SU-DHL-6 (cell line): ENCODE results near the gene TMEM143.

Experiments used
- EZH2phosphoT487 ChIP-seq: fragments of 200-600 bp; sonication (generic), shearing (Covaris generic); conservative IDR thresholded peaks from 2 replicates; pipeline ENCODE4 v1.6.1; 2018; ENCODE audit warnings: mild to moderate bottlenecking, antibody characterized with exemption, low read length, moderate library complexity, mixed read lengths
- TF ChIP-seq, protein P1 (sequence below): fragments of 200-600 bp; sonication (generic); IDR thresholded peaks from one replicate; pipeline ENCODE4 v1.5.1; 2017; ENCODE audit warnings: antibody characterized with exemption, mild to moderate bottlenecking, low read length, moderate library complexity; ENCODE audit not compliant: insufficient read depth, poor library complexity, severe bottlenecking

DNA sequence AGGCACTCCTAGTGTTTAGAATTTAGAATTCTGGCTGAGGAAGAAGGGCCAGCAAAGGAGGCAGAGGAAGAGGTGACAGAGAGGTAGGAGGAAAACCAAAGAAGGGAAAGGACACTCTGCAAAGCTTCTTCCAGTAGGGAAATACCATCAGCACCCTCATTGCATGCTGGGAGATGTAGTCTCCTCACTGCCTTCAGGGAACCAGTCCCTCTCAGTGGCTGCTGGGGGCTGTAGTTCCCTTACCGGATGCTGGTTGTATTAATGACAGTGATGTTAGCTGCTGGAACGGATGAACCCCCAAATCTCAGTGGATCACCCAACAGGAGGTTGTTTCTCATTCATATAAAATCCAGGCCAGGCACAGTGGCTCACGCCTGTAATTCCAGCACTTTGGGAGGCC lies 39.9 kb upstream of the TMEM143 start:
- TF ChIP-seq, protein P1, sequence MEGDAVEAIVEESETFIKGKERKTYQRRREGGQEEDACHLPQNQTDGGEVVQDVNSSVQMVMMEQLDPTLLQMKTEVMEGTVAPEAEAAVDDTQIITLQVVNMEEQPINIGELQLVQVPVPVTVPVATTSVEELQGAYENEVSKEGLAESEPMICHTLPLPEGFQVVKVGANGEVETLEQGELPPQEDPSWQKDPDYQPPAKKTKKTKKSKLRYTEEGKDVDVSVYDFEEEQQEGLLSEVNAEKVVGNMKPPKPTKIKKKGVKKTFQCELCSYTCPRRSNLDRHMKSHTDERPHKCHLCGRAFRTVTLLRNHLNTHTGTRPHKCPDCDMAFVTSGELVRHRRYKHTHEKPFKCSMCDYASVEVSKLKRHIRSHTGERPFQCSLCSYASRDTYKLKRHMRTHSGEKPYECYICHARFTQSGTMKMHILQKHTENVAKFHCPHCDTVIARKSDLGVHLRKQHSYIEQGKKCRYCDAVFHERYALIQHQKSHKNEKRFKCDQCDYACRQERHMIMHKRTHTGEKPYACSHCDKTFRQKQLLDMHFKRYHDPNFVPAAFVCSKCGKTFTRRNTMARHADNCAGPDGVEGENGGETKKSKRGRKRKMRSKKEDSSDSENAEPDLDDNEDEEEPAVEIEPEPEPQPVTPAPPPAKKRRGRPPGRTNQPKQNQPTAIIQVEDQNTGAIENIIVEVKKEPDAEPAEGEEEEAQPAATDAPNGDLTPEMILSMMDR = no peak
- no peak for TF ChIP-seq EZH2phosphoT487
